NCI-H524 (cell line): ENCODE measurements around the gene MCRS1.
"Not testable (repeated sequence)": the region's sequence is repeated elsewhere in the genome, so short reads cannot be mapped to it uniquely, and the experiment has no call there.

Experiments
- DNase-seq, 2 experiments: peaks; one replicate each; lab custom pipeline; 2025; lab: John Stamatoyannopoulos, UW

The MCRS1 gene, protein sequence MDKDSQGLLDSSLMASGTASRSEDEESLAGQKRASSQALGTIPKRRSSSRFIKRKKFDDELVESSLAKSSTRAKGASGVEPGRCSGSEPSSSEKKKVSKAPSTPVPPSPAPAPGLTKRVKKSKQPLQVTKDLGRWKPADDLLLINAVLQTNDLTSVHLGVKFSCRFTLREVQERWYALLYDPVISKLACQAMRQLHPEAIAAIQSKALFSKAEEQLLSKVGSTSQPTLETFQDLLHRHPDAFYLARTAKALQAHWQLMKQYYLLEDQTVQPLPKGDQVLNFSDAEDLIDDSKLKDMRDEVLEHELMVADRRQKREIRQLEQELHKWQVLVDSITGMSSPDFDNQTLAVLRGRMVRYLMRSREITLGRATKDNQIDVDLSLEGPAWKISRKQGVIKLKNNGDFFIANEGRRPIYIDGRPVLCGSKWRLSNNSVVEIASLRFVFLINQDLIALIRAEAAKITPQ

DNA sequence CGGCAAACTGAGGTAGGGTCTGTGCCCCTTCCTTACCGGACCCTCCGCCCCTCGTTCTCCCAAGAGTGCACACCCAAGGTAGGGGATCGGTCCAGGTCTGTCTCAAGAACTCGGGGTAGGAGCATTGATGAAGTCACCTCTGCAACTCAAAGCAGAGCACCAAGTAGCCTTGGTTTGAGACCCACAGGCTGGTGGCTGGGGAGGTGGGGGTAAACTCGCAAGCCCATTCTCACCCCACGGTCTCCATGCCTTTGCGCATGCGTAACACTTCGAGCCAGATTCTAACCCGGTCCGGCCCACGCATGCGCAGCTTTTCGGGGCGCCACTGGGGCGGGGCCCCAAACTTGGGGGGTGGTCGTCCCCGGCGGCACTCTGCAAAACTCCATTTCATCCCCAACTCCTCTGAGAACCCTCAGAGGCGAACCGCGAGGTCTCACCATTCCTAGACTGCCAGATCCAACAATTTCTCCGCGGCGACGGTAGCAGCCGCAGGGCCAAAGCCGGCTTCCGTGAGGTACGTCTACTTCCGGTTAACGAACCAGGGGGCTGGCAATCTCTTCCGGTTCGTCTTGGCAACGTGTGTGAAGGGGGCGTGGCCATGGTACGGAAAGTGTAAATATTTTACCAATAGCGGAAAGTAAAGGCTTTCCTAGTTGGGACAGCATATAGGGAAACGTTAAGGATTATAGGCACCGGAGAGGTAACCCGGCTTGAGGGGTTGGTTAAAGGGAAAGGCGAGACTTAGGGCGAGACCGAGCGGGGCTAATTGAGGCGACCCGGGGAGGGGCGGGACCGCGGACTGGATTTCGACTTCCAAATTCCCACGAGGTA, at the start of gene MCRS1:
Gene MCRS1, minus strand, starts transcription at position 532 of the 831 bp plus-strand sequence. CDS start 1,411 bp downstream, outside the sequence.
- peak; percentile 63 to 84 for DNase-seq

DNA sequence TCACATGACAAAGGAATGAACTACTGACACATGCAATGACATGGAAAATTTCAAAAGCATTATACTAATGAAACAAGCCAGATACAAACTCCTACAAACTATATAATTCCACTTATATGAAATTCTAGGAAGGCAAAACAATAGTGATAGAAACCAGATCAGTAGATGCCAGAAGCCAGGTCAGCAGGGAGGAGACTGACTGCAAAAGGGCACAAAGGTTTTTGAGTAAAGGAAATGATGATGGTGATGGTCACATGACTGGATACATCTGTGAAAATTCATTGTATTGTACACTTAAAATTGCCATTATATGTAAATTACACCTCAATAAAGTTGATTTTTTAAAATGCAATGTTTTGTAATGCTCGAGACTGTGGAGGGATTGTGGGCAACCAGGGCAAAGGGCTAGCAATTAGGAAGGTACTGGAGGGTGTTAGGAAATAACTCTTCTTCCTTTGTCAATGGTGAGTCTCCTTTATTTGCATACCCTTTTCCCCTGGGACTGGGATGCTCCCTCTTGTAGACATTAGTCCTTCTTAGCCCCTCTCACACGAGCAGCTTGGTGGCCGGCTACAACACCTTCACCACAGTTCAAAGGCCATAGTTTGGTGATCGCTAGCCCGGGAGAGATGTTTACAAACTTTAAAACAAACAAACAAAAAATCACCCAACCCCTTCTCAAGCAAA, 48.7 kb upstream of the MCRS1 start:
- no peak for DNase-seq

DNA sequence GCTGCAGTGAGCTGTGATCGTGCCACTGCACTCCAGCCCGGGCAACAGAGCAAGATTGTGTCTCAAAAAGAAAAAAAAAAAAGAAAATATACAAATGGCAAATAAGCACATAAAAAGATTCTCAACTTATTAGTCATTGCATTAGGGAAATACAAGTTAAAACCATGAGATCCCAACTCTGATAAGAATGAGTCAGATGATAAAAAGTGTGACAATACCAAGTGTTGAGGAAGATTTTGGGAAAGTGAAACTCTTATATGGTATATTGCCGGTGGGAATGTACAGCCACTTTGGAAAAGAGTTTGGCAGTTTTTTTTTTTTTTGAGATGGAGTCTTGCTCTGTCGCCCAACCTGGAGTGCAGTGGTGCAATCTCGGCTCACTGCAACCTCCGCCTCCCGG, 47.8 kb upstream of the MCRS1 start:
- no peak for DNase-seq

DNA sequence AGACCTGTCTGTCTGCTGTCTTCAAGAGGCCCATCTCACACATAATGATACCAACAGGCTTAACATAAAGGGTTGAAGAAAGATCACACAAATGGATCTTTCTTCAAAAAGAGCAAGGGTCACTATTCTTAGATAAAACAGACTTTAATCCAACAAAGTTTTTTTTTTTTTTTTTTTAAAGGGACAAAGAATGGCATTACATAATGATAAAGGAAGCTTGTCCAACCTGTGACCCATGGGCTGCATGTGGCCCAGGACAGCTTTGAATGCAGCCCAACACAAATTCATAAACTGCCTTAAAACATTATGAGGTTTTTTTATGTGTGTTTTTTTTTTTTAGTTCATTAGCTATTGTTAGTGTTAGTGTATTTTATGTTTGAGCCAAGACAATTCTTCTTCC, 44.3 kb upstream of the MCRS1 start:
- no peak for DNase-seq

DNA sequence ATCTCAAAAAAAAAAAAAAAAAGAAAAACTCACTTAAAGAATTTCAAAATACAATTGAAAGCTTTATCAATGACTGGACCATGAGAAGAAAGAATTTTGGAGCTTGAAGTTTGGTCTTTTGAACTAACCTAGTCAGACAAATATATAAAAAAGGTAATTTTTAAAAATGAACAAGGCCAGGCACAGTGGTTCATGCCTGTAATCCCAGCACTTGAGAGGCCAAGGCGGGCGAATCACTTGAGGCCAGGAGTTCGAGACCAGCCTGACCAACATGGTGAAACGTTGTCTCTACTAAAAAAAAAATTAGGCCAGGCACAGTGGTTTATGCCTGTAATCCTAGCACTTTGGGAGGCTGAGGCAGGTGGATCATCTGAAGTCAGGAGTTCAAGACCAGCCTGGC, 42.8 kb upstream of the MCRS1 start:
- DNase-seq: not testable (repeated sequence)

DNA sequence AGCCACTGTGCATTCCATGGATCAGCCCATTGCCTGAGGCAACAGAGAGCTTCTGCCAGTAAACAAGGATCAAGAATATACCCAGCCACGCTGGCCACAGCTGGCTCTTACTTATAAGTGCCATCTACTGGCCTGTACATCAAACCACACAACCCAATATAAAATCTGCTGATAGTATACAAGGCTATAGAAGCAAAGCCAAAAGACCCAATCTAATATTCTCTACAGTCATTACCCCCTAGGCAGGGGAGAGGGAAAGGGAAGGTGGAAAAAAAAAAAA, 41.9 kb upstream of the MCRS1 start:
- peak in 1 of 2 experiments; percentile 14 for DNase-seq

DNA sequence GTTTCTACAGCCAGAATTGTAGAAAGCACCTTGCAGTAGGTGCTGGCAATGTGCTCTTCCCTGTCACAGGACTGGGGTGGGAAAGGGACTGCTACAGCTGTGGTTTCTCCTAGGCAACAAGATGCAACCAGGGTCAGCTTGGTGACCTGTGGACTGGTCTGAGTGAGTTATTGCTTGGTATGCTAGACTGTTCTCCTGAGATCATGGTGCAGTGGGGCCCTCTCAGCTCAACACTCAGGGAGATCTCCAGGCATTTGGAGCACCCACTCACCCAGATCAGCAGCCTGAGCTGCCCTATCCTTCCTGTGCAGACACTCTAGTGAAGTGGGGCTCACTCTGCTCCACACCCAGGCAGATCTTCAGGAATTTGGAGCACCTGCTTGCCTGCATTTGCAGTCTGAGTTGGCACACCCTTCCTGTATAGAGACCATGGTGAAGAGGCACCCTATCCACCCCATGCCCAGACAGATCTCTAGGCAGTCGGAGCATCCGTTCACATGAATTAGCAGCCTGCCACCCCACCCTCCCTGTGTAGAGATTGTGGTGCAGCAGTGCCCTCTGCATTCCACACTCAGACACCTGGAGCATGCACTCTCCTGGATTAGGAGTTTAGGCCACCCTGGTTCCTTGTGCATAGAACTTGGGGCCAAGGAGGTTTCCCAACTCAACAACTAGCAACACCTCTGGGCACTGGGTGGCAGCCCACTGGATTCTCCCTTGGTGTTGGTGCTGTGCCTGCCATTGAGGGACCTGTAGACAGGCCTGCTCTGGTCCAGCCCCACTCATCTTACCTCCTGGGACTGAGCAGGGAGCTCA, 41.3 kb upstream of the MCRS1 start:
- no peak for DNase-seq

DNA sequence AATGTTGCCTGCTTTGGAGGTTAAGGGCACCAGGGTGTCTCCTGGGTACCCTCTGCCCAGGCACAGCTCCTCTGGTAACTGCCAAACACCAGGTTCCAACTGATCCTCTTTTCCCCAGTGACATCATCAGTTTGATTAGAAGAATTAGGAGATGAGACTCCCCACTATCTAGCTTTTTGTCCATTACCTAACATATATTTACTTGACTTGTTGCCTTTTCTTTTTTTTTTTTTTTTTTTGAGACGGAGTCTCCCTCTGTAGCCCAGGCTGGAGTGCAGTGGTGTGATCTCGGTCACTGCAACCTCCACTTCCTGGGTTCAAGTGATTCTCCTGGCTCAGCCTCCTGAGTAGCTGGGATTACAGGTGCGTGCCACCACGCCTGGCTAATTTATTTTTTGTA, 37.6 kb upstream of the MCRS1 start, which contains the start of gene FAM186B:
Gene FAM186B, minus strand, starts transcription at position 101 of the 400 bp plus-strand sequence. CDS start 162 bp downstream, outside the sequence.
- not testable (repeated sequence) for DNase-seq

DNA sequence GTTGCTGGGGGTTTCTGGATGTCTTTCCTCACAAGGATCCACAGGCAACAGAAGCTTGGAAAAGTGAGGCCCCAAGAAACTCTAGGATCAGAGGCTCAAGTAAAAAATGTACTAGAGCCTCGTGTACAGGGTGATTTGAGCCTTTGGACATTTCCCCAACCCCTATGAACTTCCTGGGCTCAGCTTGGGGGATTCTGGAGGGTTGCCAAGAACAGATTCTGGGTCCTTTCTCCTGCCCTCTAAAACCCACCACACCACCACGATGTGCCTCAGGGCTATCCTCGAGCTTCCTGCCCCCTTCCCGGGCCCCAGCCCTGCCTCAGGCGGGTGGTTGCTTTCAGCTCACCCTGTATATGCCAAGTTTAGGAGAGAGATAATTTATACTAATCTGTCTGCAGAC, 36.9 kb upstream of the MCRS1 start:
- no peak for DNase-seq

DNA sequence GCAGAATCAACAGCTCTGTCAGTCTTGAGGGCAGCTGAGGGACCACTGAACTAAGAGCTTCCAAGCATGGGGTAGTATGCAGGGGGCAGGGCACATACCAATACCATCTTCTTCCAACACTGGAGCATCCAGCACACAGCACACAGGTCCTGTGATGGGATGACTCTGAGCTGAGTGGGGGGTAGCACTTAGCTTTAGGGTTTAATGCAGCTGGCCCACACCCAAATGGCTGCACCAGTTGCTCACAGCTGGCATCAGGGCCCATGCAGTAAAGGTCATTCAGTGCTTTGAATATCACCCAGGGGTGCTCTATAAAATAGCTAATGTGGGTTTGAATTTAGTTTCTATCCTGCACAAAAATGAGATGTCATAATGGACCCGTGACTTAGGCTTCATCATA, 35.8 kb upstream of the MCRS1 start:
- DNase-seq: no peak

DNA sequence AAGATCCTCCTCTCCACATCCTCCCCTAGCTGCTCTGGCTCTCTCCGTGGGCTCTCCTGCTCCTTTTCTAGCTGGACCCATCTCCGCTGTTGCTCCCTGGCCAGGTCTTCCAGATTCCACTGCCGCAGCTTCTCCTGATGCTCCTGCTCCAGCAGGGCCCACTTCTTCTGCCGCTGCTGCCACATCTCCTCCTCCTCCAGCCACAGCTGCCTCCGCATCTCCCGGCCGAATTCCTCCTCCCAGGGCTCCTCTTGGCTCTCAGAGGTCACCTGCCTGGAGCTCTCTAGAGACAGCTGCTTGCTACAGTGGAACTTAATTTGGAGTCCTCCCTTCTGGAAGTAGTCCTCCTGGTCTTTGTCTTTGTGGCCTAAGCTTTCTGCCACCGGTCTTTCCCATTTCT, 32.0 kb upstream of the MCRS1 start:
- DNase-seq: no peak

DNA sequence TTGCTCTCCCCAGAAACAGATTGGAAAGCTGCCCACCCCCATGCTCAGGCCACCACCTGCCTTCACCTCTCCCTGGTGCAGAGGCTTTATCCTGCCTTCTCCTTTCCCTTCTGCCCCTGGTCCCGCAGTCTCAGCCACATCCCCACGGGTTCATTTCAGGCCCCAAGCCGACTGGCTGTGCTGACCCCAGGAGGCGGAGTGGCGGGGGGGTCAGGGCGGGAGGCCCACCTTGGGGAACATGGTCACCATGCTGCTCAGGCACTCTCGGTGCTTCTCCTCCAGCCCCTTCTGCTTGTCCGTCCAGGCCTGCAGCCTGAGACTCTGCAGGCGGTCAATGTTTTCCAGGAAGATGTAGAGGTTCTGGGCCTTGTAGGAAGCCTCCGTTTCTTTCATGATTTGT, 30.6 kb upstream of the MCRS1 start:
- DNase-seq: no peak

DNA sequence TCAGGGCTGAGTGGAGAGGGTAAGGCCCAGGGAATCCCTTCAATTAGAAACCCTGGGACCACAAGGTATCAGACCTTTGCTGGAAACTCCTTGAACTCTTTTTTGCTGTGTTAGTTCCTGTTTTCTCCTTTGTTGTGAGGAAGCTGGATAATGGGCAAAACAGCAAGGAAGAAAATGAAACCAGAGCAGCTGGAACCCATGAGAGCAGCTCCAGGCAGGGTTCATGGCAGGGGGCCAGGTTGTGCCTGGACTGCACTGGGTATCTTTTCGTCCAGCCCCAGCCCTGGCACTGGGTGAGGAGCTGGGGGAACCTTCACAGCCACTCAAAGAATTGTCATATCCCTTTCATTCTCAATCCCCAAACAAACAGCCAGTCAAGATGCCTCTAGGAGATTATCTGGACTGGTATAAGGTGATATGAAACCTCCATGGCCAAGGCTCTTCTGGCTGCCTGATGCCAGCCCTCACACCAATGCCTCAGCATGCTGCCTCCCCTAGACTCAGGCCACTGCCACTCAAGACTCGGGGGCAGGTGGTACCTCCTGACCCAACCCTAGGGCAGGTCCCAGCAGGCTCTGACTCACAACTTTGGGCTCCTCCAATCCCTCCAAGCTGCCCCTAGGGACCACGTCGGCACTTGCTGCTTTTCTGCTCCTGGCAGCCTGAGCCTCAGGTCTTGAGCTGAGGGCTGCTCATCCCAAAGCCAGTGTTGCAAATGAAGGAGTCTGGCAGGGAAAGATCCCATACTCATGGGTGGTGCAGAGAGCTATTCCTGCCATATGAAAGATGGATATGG, 21.0 kb upstream of the MCRS1 start:
- no peak for DNase-seq

DNA sequence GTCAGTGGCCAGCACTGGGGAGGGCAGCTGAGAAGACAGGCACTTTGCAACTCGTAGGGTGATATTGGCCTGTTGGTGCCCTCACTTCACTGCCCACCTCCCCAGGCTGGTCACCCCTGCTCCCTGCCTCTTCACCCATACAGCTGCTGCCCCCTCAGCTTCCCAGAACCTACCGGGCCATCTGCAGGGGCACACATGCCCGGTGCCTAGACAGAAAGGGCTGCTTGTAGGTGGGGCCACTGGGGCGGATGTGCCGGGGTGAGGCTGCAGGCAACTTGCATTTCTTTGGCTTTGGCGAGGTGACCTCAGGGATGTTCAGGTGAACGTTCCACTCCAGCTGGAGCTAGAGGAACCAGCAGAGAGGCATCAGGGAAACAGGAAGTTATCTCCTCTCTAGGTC, 20.3 kb upstream of the MCRS1 start:
- DNase-seq: no peak

DNA sequence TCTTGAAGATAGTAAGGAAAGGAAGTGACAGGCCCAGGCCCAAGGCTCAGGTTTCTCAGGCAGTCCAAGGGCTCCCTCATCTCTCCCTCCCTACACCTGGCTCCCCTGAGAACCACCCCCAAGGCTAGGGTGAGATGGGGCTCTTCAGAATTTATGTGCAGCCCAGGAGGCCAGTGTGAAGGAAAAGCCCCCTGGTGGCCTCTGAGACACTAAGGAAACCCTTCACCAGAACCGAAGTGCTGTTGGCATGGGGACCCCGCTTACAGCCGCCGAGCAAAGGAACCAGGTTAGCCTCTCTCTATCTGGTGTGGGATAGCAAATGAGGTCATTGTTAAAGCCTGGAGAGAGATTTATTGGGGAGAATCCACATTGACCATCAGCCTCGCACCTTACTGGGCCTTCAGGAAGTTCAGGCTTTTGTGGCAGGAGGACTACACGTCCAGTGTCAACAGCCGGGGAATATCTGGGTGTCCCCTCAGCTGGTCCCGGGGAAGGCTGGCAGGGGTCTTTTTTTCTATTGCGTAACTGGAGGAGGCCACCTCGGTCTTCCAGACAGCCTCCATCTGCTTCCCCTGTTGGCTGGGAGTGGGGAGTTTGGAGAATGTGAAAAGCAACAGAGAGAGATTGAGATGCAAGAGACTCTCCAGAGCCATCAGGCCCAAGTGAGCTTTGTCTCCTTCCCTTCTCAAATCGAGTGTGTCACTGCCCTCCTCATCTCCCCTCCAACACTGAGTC, 19.4 kb upstream of the MCRS1 start:
- no peak for DNase-seq

DNA sequence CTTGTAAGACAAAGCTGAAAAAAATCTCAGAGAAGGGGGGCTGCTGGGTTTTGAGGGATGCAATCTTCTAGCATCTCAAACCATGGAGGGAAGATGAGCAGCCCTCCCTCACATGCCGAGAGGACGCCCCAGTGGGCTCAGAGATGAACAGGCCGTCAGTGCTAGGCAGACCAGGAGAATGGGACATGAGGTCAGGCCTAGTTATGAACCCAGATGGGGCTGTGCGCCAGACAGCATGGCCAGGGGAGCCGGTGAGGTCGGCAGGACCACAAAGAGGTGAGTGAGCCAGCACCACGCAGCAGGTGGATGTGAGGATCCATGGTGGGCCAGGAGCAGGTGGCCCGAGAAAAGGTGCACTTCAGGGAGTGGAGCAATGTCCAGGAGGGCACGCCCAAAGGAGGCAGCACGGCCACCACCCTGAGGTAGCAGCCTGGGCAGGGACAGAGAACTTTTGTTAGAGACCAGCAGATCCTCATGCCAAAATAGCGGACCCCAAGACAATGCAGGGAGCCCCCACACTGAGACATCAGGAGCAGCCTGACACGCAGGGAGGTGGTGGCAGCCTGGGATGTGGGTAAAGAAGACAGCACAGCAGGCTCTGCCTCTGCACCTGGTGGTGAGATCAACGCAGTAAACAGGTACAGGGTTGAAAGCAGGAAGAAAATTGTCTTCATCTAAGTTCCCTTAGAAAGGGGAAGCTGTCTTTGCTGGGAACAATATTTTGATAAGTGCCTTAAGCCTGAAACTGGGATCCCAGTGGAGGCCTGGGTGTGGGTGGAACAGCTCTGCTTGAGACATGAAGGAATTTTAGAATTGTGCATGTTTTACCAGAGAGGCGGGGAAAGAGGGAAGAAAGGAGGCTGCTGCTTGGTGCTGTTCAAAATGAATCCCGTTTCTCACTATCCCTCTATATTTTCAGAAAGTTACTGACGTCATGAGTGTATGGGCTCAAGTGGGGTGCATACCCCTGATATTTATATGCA, 17.8 kb upstream of the MCRS1 start:
- DNase-seq: no peak

DNA sequence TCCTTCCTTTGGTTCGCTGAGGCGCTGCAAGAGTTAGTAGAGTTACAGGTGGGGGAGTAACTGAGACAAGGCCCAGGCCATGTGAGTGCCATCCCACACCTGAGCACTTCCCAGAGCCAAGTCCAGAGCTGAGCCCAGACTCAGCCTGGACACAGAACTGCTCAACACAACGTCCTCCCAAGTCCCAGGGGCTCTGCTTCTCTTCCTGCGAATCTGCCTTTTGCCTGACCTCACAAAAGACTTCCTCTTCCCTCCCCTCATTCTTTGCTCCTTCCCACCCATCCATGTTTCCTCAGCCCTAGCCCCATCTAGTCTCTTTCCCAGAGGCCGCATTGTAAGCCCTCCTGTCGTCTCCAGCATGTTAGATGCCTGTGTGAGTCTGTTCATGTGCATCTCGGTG, 16.6 kb upstream of the MCRS1 start:
- no peak for DNase-seq

DNA sequence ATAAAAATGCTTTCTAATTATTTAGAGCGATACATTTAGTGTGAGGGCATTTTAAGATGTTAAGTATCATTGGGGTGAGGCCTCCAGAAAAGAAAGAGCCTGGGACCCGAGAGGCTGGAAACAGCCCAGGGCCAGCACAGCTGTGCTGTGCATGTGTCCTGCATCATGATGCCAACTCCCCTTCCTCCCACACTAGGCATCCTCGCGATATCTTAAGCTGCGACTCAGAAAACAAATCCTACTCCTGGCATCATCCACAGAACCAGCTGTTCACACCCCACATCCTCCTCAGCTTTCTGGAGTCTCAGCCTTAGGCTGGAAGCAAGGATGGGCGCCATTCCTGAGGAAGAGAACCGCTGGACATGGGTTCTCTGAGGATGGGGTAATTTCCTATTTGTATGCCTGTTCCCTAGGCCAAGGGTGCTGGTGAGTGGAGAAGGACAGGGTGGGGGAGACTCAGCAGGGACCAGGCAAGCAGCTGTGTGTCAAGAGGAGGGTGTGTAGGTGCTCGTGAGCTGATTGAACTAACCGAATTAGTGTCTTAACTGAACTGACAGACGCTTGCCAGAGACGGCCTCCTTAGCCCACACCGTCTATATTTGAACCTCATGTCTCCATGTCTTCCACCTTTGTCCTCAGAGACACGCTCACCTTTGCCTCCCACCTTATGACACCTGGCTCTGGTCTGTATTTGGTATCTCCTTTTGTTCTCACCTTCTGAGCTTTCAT, 15.6 kb upstream of the MCRS1 start:
- peak in 1 of 2 experiments; percentile 36 for DNase-seq
